Right ventricle myocardium inferior (tissue), 1 donor: Measurements from ENCODE around the gene ARAP2. TPM values are rescaled to one million over a fixed set of nuclear protein-coding genes. Genes with fewer than 3 reads are reported as not detected.

Experiments
- ATAC-seq: fragments of 200-7000 bp; cut with Tn5 transposase; one replicate; pipeline ENCODE4 v1.9.1; 2020; ENCODE audit warnings: mild to moderate bottlenecking, moderate library complexity
- DNase-seq: peaks from one replicate; pipeline ENCODE4 v3.0.0; 2021; ENCODE audit errors: missing footprints
- intact Hi-C: fragments of 100-400 bp; cut with DNase I; formaldehyde crosslinking; loops from one replicate; pipeline ENCODE4 v1.11.0; 2022
- total RNA-seq: library from RNA; stranded (reverse); fragmentation: NEBNext Ultra II Directional; extraction: Animal tissue kit (Norgen Biotek cat#: 25700); gene quantifications from one replicate; pipeline ENCODE4 v1.2.1, GENCODE V29; 2021
- donor health status: DM: no; HTN: yes; CAD: no; lungs with severe emphysema.

ARAP2 gene
- total RNA-seq, 1 donor from 2014 or later, result 2.8 TPM

DNA sequence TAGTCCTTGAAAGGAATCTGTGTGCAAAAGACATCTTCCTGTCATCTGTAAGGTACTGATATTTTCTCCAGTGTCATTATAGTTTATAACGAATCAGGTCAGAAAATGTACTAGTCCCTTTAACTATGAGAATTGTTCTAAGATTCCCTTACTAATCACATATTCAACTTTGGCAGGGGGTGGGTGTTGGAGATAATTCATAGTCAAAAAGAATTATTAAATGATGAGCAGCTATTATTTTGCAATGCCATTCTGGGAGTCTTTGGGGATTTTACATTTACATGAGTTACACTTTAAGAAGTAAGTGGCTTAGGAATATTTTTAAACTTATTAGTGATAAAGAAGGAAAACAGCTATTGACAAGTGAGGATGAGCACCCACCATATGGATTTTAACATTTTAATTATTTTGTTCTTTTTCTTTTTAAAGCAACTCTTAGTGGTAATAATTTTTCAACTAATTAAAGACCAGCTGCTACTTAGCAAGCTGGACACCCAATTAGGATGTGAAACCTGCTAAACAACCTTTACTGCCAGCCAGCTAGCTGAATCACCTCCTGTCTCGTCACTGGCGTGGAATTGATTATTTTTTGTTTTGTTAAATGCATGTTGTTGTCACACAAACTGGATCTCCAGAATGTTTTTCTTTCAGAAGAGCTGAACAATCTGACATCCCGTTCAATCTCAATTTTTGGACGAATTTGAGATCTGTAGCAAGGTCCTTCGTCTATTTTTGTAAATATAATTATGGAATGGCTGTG, 219.2 kb downstream of the ARAP2 start:
- no peak for ATAC-seq
- DNase-seq, result no peak
- intact Hi-C loops, result no loop called here

DNA sequence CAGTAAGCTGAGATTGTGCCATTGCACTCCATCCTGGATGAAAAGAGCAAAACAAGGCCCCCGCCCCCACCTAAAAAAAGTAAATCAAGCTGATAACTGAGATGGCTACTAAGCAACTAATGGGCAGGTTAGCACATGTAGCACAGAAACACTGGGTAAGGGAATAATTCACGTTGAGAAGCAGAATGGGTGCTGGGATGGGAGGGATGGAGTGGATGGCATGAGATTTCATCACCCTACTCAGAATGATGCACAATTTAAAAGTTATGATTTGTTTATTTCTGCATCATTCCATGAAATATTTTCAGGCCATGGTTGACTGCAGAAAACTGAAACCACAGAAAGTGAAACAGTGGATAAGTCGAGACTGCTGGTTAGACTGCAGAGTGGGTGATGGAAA, 224.0 kb downstream of the ARAP2 start:
- no peak for ATAC-seq
- DNase-seq, result no peak
- intact Hi-C loops, result no loop called here

Other genes with a start within 250 kb of the ARAP2 start
- not detected for gene DTHD1, start 37.1 kb upstream of the ARAP2 start, total RNA-seq